ENCODE measurements around the gene TRAP1.

The TRAP1 gene

DNA sequence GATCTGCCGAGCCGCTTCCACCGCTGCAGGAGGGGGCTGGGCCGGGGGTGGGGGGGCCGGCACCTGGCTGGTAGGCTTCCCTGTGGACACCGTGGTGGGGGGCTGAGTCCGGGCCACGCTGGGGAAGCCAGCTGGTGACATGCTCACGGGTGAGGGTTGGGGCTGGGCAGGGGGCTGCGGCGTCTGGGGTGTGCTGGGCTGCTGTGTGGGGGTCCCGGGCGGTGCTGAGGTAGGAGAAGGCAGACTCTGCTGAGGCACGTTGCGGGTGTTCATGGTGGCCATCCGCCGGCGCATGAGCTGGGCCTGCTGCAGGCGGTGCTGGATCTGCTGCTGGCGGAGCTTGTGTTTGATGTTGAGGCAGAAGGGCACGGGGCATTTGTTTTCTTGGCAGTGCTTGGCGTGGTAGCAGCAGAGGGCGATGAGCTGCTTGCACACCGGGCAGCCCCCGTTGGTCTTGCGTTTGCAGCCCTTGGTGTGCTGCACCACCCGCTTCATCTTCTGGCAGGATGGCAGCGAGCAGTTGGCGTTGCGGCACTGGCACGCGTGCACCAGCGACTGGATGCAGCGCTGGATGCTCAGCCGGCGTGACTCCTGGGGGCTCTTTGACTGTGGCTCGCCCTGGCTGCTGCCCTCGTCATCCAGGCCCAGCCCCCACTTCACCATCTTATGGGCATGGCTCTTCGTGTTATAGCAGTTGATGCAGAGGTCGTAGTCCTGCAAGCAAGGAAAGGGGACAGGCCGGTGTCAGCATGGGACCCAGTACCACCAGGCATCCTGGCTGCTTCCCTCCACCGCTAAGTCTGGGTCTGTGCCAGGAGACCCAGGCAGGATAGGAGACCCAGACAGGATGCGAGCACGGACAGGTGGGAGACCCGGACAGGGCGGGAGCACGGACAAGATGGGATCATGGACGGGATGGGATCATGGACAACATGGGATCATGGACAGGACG is 12.1 kb upstream of the TRAP1 start:
- DNase-seq (ENCODE audit: low read depth, low spot score), result no peak
- H3K4me3 ChIP-seq (ENCODE audit: low read depth, low read length), result no peak overlapping the region
- TF ChIP-seq, protein P1, sequence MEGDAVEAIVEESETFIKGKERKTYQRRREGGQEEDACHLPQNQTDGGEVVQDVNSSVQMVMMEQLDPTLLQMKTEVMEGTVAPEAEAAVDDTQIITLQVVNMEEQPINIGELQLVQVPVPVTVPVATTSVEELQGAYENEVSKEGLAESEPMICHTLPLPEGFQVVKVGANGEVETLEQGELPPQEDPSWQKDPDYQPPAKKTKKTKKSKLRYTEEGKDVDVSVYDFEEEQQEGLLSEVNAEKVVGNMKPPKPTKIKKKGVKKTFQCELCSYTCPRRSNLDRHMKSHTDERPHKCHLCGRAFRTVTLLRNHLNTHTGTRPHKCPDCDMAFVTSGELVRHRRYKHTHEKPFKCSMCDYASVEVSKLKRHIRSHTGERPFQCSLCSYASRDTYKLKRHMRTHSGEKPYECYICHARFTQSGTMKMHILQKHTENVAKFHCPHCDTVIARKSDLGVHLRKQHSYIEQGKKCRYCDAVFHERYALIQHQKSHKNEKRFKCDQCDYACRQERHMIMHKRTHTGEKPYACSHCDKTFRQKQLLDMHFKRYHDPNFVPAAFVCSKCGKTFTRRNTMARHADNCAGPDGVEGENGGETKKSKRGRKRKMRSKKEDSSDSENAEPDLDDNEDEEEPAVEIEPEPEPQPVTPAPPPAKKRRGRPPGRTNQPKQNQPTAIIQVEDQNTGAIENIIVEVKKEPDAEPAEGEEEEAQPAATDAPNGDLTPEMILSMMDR (IDR thresholded peaks at IDR 0.05; ENCODE audit: low read depth, low read length), result no peak
- in situ Hi-C loops (cut with HindIII; ENCODE audit: low sequenced_read_pairs), result no loop called here

DNA sequence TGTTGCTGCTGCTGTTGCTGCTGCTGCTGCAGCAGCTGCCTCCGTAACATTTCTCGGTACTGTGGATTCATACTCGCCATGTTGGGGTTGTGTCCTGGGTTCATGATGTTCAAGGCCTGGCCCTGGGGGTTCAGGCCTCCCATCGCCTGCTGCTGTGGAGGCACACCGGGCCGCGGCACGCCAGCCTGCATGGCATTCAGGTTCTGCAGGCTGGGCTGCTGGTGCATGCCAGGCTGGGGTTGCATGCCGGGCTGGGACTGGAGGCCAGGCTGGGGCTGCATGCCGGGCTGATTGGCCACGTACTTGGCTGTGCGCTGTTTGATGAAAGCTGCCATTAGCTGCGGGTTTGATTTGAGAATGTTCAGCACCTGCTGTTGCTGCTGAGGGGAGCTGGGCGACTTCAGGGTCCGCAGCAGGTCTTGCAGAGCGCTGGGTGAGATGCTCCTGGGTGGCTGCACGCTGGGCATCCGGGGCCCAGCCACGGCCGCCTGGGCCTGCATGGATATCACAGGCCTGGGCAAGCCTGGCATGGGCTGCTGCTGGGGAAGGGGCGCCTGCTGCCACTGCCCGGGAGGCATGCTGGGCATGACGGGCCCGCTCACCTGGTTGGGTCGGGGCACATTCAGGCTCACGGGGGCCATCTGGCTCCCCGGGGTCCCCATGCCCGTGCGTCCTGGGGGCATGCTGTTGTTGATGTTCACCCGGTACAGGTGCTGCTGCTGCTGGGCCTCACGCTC is 11.3 kb upstream of the TRAP1 start:
- TF ChIP-seq, protein P1 (IDR thresholded peaks at IDR 0.05; ENCODE audit: low read depth, low read length), result no peak
- H3K4me3 ChIP-seq (ENCODE audit: low read depth, low read length), result no peak overlapping the region
- in situ Hi-C loops (cut with HindIII; ENCODE audit: low sequenced_read_pairs), result no loop called here
- no peak for DNase-seq (ENCODE audit: low read depth, low spot score)

DNA sequence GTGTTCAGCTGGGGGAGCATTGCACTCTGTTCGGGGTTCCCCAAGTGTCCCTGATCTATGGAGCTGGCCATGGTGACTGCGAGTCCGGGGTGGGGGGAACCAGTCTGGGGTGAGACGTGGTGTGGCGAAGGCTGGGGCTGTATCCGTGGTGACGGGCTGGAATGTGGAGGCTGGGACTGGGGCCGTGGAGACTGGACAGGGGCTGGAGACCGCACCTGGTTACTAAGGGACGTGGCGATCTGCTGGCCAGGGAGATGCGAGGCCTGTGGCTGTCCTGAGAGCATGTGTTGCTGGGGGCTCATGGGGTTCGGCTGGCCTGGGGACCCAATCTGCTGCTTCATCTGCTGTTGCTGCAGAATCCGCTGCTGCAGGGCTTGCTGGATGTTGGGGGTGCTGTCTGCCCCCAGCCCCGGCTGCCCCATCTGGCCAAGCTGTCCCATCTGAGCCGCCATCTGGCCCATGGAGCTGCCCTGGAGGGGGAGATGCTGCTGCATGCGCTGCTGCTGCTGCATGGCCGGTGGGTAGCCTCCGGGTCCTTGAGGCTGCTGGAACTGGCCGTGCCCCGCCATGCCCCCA is 10.6 kb upstream of the TRAP1 start:
- no peak for DNase-seq (ENCODE audit: low read depth, low spot score)
- in situ Hi-C loops (cut with HindIII; ENCODE audit: low sequenced_read_pairs), result no loop called here
- H3K4me3 ChIP-seq (ENCODE audit: low read depth, low read length), result no peak overlapping the region
- TF ChIP-seq, protein P1 (IDR thresholded peaks at IDR 0.05; ENCODE audit: low read depth, low read length), result no peak

DNA sequence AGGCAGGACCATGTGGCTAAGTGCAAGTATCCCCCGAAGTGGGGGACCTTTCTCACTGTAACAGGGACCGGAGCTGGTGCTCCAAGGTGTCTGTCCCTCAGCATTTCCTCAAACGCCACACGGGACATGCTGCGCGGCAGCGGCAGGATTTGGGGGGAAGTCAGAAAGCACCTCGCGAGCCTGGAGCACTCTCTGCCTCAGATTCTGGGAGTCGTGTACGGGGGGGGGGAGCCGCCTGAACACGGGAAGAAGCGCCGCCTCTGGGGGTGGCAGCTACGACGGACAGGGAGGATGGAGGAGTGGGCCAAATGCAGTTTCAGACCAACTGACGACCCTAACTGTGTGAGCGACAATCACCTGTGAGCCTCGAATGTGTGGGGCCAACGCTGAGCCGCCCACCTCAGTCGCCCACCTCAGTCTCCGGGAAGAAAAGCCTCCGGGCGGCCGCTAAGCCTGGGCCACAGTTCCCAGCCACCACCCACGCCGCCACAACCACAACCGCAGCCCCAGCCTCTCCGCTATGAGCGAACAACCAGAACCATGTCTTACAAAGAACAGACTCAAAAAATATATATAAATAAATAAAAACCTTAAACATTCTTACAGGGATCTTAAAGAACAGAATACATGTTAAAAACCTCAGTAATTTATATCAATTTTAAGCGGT is 8.8 kb upstream of the TRAP1 start:
- no peak overlapping the region for H3K4me3 ChIP-seq (ENCODE audit: low read depth, low read length)
- no peak for DNase-seq (ENCODE audit: low read depth, low spot score)
- TF ChIP-seq, protein P1 (IDR thresholded peaks at IDR 0.05; ENCODE audit: low read depth, low read length), result no peak
- in situ Hi-C loops (cut with HindIII; ENCODE audit: low sequenced_read_pairs), result no loop called here

DNA sequence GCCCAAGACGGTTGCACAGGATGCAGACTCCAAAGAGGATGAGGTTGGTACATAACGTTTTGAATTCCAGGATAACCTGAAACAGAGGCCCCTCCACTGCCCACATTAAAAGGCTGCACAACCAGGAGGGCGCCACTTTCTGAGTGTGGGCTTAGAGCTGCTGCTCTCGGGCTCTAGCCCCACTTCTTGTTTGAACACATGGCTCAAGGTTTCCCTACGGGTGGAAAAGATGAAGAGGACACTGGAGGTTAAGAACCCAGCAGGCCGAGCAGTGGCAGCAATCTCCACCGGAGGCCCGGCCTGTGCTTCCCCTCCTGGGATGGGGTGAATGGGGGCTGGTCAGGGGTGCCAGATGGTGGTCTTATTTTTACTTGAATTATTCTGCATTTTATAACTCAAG is 8.0 kb upstream of the TRAP1 start:
- no peak for DNase-seq (ENCODE audit: low read depth, low spot score)
- TF ChIP-seq, protein P1 (IDR thresholded peaks at IDR 0.05; ENCODE audit: low read depth, low read length), result no peak
- no peak overlapping the region for H3K4me3 ChIP-seq (ENCODE audit: low read depth, low read length)
- in situ Hi-C loops (cut with HindIII; ENCODE audit: low sequenced_read_pairs), result no loop called here

DNA sequence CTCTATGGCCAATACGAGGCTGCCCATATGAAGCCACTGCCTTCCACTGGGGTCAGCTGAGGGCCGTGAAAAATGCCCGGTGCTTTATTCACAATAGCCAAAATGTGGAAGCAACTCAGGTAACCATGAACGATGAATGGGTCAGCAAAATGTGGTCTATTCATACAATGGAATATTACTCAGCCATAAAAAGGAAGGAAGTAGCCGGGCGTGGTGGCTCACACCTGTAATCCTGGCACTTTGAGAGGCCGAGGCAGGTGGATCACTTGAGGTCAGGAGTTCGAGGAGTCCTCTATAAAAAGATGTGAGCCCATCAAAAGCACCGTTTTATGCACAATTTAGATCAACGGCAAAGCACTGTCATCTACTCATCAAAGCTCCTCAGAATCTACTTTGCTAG is 5.2 kb upstream of the TRAP1 start:
- TF ChIP-seq, protein P1 (IDR thresholded peaks at IDR 0.05; ENCODE audit: low read depth, low read length), result no peak
- no peak for DNase-seq (ENCODE audit: low read depth, low spot score)
- in situ Hi-C loops (cut with HindIII; ENCODE audit: low sequenced_read_pairs), result no loop called here
- no peak overlapping the region for H3K4me3 ChIP-seq (ENCODE audit: low read depth, low read length)
